ENCODE data around the gene FAM168B. TPM values are rescaled to one million over a fixed set of nuclear protein-coding genes. Genes with fewer than 3 reads are reported as not detected.

The FAM168B gene
- total RNA-seq, 1 donor from 2014 or later: 111 TPM

DNA sequence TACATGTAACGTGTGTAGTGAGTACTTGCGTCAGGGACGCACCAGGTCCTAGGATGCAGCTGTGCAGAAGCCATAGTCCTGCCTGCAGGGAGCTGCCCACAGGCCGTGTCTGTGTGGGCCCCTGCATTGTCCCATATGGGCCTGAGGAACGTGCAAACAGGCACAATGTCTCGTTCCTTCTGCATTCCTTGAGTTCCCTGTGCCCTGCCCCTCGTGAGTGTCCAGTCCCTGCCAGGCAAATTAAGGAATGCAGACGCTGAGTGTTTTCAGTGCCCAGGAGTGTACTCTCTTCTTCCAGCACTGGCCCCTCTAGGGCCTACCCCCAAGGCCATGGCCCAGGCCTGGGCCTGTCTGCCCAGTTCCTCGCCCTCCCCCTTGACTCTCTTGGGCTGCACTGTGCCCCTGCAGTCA lies 61.8 kb downstream of the FAM168B start:
- TF ChIP-seq, protein P1, sequence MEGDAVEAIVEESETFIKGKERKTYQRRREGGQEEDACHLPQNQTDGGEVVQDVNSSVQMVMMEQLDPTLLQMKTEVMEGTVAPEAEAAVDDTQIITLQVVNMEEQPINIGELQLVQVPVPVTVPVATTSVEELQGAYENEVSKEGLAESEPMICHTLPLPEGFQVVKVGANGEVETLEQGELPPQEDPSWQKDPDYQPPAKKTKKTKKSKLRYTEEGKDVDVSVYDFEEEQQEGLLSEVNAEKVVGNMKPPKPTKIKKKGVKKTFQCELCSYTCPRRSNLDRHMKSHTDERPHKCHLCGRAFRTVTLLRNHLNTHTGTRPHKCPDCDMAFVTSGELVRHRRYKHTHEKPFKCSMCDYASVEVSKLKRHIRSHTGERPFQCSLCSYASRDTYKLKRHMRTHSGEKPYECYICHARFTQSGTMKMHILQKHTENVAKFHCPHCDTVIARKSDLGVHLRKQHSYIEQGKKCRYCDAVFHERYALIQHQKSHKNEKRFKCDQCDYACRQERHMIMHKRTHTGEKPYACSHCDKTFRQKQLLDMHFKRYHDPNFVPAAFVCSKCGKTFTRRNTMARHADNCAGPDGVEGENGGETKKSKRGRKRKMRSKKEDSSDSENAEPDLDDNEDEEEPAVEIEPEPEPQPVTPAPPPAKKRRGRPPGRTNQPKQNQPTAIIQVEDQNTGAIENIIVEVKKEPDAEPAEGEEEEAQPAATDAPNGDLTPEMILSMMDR (IDR thresholded peaks at IDR 0.05): no peak
- DNase-seq (ENCODE audit: extremely low spot score, unreplicated experiment): peak; percentile 80
- Mint-ChIP-seq H3K36me3 (ENCODE audit: unreplicated experiment) (no peaks in the 10 kb centered on the region), H3K9me3 (ENCODE audit: unreplicated experiment) (no peaks in the 10 kb centered on the region), H3K4me1 (ENCODE audit: unreplicated experiment) (peaks cover 7% of the 10 kb centered on the region), H3K27ac (ENCODE audit: unreplicated experiment) (no peak overlapping the region), H3K4me3 (ENCODE audit: unreplicated experiment) (no peak overlapping the region), H3K27me3 (ENCODE audit: unreplicated experiment) (peaks cover 10% of the 10 kb centered on the region)

DNA sequence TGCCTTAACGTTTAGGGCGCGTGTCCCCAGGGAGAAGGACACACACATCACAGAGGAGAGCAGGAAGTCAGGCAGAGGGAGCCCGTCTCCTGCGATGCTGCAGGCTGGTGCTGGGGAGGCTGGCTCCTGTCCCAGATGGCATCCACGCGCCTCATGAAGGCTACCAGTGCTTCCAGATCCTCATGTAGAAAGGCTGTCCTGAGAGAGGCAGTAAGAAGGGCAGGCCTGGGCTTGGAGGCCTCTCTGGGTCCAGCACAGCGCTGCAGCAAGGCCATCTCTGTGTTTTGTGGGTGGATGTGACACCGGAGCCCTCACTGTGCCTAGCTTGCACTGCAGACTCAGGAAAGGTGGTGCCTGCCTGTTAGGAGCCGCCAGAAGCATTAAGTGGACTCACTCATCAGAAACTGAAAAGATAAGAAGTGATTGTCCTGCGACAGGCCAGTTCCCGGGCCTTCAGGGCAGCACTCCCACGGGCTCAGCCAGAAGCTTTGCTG lies 62.7 kb downstream of the FAM168B start:
- Mint-ChIP-seq H3K27me3 (ENCODE audit: unreplicated experiment) (peaks cover 12% of the 10 kb centered on the region), H3K36me3 (ENCODE audit: unreplicated experiment) (no peaks in the 10 kb centered on the region), H3K27ac (ENCODE audit: unreplicated experiment) (no peak overlapping the region), H3K9me3 (ENCODE audit: unreplicated experiment) (no peaks in the 10 kb centered on the region), H3K4me3 (ENCODE audit: unreplicated experiment) (no peak overlapping the region), H3K4me1 (ENCODE audit: unreplicated experiment) (peaks cover 7% of the 10 kb centered on the region)
- peak; percentile 81 for DNase-seq (ENCODE audit: extremely low spot score, unreplicated experiment)
- TF ChIP-seq, protein P1 (IDR thresholded peaks at IDR 0.05): no peak

DNA sequence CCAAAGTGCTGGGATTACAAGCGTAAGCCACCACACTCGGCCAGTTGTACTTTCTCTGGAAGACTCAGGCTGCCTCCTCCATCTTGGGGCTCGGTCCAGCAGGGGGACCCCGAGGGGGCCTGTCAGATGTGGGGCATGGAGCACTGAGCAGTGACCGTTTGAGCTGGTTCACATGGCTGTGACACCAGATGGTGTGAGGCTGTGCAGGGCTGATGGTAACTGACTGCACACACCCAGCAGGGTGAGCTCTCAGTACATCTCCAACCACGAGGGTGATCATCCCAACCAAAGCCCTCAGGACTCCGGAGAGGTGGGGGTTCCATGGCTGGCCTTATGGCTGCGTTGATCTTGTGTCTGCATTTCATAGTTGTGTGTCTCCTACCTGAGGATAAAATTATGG lies 63.4 kb downstream of the FAM168B start:
- Mint-ChIP-seq H3K4me3 (ENCODE audit: unreplicated experiment) (no peak overlapping the region), H3K27me3 (ENCODE audit: unreplicated experiment) (peaks cover 13% of the 10 kb centered on the region)

DNA sequence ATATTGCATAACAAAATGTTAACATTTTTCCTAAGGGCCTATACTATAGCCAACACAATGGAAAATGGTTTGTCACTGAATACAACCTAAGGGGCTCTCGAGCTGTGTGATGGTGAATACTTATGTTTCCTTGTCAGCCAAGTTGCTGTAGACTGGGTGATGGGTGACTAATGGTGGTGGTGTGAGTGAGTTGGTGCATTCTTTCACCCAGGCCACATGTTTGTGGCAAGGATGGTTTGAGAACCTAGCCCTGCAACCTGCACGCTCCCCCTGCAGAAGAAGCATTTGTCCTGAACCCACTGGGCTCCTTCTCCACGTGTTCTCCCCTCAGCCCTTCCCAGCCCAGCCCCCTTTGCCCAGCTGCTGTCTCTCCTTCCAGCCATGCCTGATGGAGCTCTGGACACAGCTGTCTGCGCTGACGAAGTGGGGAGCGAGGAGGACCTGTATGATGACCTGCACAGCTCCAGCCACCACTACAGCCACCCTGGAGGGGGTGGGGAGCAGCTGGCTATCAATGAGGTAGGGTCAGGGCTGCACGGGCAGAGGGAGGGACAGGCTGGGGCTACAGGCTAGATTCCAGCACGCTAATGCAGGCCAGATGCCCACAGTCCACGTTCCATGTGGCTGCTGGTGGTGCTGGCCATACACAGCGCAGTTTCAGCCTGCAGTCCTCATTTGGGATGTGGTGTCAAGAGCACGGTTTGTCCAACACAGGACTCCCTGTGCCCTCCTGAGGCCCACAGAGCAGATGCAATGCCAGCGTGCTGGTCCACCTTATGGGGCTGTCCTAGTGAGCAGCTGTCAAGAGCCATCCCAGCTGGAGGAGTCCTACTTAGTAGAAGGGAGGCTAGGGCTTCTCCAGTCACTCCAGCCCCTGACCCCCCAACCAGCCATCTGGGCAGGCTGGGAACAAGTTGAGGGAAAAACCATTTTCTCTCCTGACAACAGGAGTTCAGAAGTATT lies 65.4 kb downstream of the FAM168B start:
- H3K4me1 Mint-ChIP-seq (ENCODE audit: unreplicated experiment): no peaks in the 10 kb centered on the region
- no peak overlapping the region for H3K27ac Mint-ChIP-seq (ENCODE audit: unreplicated experiment)
- peak; percentile 76 for DNase-seq (ENCODE audit: extremely low spot score, unreplicated experiment)
- H3K4me3 Mint-ChIP-seq (ENCODE audit: unreplicated experiment): no peak overlapping the region
- no peaks in the 10 kb centered on the region for H3K36me3 Mint-ChIP-seq (ENCODE audit: unreplicated experiment)
- H3K27me3 Mint-ChIP-seq (ENCODE audit: unreplicated experiment): peaks cover 9% of the 10 kb centered on the region
- TF ChIP-seq, protein P1 (IDR thresholded peaks at IDR 0.05): no peak
- H3K9me3 Mint-ChIP-seq (ENCODE audit: unreplicated experiment): no peaks in the 10 kb centered on the region

More for the DNA sequence above, 63.4 kb downstream of the FAM168B start:
- H3K4me1 Mint-ChIP-seq (ENCODE audit: unreplicated experiment): peaks cover 7% of the 10 kb centered on the region
- peak; percentile 60 for DNase-seq (ENCODE audit: extremely low spot score, unreplicated experiment)
- TF ChIP-seq, protein P1 (IDR thresholded peaks at IDR 0.05): no peak
- H3K27ac Mint-ChIP-seq (ENCODE audit: unreplicated experiment): no peak overlapping the region
- H3K9me3 Mint-ChIP-seq (ENCODE audit: unreplicated experiment): no peaks in the 10 kb centered on the region
- no peaks in the 10 kb centered on the region for H3K36me3 Mint-ChIP-seq (ENCODE audit: unreplicated experiment)

DNA sequence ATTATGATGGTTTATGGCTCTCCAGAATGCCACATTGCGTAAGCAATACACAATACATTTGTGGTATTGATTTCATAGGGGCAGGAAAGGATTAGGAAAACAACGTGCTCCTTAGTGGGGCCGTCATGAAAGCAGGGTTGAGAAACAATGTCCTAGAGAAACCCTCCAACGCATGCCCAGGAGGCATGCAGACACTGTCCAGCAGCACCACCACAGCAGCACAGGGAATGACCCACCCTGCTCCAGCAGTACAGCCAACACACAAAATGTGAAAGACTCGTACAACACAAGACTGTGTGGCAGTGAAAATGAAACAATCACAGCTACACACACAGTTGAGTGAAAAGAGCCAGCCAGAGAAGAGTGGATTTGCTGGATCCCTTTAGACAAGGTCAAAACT lies 66.3 kb downstream of the FAM168B start:
- no peaks in the 10 kb centered on the region for H3K9me3 Mint-ChIP-seq (ENCODE audit: unreplicated experiment)
- TF ChIP-seq, protein P1 (IDR thresholded peaks at IDR 0.05): no peak
- H3K4me3 Mint-ChIP-seq (ENCODE audit: unreplicated experiment): no peak overlapping the region
- H3K36me3 Mint-ChIP-seq (ENCODE audit: unreplicated experiment): no peaks in the 10 kb centered on the region
- H3K27ac Mint-ChIP-seq (ENCODE audit: unreplicated experiment): no peak overlapping the region
- peaks cover 10% of the 10 kb centered on the region for H3K27me3 Mint-ChIP-seq (ENCODE audit: unreplicated experiment)
- DNase-seq (ENCODE audit: extremely low spot score, unreplicated experiment): peak; percentile 75
- no peaks in the 10 kb centered on the region for H3K4me1 Mint-ChIP-seq (ENCODE audit: unreplicated experiment)

Measured in osteocyte (in vitro differentiated cells).